ENCODE results near the gene ATP11C. TPM values are rescaled to one million over a fixed set of nuclear protein-coding genes. Genes with fewer than 3 reads are reported as not detected.

ATP11C gene
- total RNA-seq, 1 experiment from 2014 or later, result 38.6 TPM

DNA sequence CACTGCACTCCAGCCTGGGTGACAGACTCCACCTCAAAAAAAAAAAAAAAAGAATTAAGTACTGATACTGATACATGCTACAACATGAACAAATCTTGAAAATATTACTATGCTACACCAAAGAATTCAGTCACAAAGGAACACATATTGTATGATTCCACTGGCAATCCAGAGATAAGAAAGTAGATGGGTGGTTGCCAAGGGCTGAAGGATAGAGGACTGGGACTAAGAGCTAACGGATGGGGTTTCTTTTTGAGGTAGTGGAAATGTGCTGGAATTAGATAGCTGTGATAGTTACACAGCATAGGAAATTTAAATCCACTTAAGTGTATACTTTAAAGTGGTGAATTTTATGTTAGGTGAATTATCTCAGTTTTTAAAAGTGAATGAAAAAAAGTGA is 12.5 kb downstream of the ATP11C start:
- Mint-ChIP-seq H3K4me1 (peaks cover 24% of the 10 kb centered on the region), H3K4me3 (no peak overlapping the region), H3K27ac (no peak overlapping the region), H3K9me3 (no peaks in the 10 kb centered on the region), H3K27me3 (ENCODE audit: low read depth) (no peaks in the 10 kb centered on the region), H3K36me3 (no peaks in the 10 kb centered on the region)
- no peak for DNase-seq (ENCODE audit: low spot score)
- TF ChIP-seq ZNF416 (CRISPR knock-in tag; IDR thresholded peaks at IDR 0.05) (no peak), IRF2 (CRISPR knock-in tag; IDR thresholded peaks at IDR 0.05; ENCODE audit: borderline replicate concordance, low read depth) (no peak), MYBL2 (CRISPR knock-in tag; IDR thresholded peaks at IDR 0.05) (no peak), KAT7 (CRISPR knock-in tag; IDR thresholded peaks at IDR 0.05; ENCODE audit: borderline replicate concordance) (no peak), SOX15 (CRISPR knock-in tag; IDR thresholded peaks at IDR 0.05) (no peak), ZNF423 (CRISPR knock-in tag; IDR thresholded peaks at IDR 0.05) (no peak), EMX1 (CRISPR knock-in tag; IDR thresholded peaks at IDR 0.05) (no peak), OVOL2 (CRISPR knock-in tag; IDR thresholded peaks at IDR 0.05; ENCODE audit: borderline replicate concordance) (no peak), NFE2L1 (CRISPR knock-in tag; IDR thresholded peaks at IDR 0.05) (no peak)
- TF ChIP-seq, protein P1, sequence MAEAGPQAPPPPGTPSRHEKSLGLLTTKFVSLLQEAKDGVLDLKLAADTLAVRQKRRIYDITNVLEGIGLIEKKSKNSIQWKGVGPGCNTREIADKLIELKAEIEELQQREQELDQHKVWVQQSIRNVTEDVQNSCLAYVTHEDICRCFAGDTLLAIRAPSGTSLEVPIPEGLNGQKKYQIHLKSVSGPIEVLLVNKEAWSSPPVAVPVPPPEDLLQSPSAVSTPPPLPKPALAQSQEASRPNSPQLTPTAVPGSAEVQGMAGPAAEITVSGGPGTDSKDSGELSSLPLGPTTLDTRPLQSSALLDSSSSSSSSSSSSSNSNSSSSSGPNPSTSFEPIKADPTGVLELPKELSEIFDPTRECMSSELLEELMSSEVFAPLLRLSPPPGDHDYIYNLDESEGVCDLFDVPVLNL (CRISPR knock-in tag; IDR thresholded peaks at IDR 0.05; ENCODE audit: borderline replicate concordance, low read depth), result no peak
- TF ChIP-seq, protein P2, sequence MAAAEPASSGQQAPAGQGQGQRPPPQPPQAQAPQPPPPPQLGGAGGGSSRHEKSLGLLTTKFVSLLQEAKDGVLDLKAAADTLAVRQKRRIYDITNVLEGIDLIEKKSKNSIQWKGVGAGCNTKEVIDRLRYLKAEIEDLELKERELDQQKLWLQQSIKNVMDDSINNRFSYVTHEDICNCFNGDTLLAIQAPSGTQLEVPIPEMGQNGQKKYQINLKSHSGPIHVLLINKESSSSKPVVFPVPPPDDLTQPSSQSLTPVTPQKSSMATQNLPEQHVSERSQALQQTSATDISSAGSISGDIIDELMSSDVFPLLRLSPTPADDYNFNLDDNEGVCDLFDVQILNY (CRISPR knock-in tag; IDR thresholded peaks at IDR 0.05), result no peak
- TF ChIP-seq, protein P3, sequence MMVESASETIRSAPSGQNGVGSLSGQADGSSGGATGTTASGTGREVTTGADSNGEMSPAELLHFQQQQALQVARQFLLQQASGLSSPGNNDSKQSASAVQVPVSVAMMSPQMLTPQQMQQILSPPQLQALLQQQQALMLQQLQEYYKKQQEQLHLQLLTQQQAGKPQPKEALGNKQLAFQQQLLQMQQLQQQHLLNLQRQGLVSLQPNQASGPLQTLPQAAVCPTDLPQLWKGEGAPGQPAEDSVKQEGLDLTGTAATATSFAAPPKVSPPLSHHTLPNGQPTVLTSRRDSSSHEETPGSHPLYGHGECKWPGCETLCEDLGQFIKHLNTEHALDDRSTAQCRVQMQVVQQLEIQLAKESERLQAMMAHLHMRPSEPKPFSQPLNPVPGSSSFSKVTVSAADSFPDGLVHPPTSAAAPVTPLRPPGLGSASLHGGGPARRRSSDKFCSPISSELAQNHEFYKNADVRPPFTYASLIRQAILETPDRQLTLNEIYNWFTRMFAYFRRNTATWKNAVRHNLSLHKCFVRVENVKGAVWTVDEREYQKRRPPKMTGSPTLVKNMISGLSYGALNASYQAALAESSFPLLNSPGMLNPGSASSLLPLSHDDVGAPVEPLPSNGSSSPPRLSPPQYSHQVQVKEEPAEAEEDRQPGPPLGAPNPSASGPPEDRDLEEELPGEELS (CRISPR knock-in tag; IDR thresholded peaks at IDR 0.05), result no peak
- TF ChIP-seq, protein P4, sequence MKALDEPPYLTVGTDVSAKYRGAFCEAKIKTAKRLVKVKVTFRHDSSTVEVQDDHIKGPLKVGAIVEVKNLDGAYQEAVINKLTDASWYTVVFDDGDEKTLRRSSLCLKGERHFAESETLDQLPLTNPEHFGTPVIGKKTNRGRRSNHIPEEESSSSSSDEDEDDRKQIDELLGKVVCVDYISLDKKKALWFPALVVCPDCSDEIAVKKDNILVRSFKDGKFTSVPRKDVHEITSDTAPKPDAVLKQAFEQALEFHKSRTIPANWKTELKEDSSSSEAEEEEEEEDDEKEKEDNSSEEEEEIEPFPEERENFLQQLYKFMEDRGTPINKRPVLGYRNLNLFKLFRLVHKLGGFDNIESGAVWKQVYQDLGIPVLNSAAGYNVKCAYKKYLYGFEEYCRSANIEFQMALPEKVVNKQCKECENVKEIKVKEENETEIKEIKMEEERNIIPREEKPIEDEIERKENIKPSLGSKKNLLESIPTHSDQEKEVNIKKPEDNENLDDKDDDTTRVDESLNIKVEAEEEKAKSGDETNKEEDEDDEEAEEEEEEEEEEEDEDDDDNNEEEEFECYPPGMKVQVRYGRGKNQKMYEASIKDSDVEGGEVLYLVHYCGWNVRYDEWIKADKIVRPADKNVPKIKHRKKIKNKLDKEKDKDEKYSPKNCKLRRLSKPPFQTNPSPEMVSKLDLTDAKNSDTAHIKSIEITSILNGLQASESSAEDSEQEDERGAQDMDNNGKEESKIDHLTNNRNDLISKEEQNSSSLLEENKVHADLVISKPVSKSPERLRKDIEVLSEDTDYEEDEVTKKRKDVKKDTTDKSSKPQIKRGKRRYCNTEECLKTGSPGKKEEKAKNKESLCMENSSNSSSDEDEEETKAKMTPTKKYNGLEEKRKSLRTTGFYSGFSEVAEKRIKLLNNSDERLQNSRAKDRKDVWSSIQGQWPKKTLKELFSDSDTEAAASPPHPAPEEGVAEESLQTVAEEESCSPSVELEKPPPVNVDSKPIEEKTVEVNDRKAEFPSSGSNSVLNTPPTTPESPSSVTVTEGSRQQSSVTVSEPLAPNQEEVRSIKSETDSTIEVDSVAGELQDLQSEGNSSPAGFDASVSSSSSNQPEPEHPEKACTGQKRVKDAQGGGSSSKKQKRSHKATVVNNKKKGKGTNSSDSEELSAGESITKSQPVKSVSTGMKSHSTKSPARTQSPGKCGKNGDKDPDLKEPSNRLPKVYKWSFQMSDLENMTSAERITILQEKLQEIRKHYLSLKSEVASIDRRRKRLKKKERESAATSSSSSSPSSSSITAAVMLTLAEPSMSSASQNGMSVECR (CRISPR knock-in tag; IDR thresholded peaks at IDR 0.05; ENCODE audit: borderline replicate concordance), result no peak
- TF ChIP-seq, protein P5, sequence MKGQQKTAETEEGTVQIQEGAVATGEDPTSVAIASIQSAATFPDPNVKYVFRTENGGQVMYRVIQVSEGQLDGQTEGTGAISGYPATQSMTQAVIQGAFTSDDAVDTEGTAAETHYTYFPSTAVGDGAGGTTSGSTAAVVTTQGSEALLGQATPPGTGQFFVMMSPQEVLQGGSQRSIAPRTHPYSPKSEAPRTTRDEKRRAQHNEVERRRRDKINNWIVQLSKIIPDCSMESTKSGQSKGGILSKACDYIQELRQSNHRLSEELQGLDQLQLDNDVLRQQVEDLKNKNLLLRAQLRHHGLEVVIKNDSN (CRISPR knock-in tag; IDR thresholded peaks at IDR 0.05), result no peak
- CTCF ChIA-PET, result no interaction called here
- POLR2A ChIA-PET, result no interaction called here
- no peak for ATAC-seq

DNA sequence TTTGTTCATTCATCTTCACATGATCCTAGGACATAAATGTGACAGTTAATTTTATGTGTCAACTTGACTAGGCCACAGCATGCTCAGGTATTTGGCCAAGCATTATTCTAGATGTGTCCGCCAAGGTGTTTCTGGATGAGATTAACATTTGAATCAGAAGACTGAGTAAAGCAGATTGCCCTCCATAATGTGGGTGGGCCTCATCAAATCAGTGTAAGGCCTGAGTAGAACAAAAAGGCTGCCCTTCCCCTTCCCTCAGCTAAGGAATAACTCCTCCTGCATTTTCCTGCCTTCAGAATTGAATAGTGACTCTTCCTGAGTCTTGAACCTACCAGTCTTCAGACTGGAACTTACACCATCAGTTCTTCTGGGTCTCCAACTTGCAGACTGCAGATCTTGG is 18.4 kb downstream of the ATP11C start:
- Mint-ChIP-seq H3K27ac (no peak overlapping the region), H3K4me3 (no peak overlapping the region), H3K4me1 (peaks cover 48% of the 10 kb centered on the region), H3K9me3 (no peaks in the 10 kb centered on the region), H3K27me3 (ENCODE audit: low read depth) (no peaks in the 10 kb centered on the region), H3K36me3 (no peaks in the 10 kb centered on the region)
- ATAC-seq (no peak), DNase-seq (ENCODE audit: low spot score) (no peak)
- ChIA-PET CTCF (no interaction called here), POLR2A (no interaction called here)
- TF ChIP-seq GTF2I (CRISPR knock-in tag; conservative IDR thresholded peaks at IDR 0.05) (no peak), MYBL2 (CRISPR knock-in tag; IDR thresholded peaks at IDR 0.05) (no peak), ELF4 (CRISPR knock-in tag; IDR thresholded peaks at IDR 0.05; ENCODE audit: low read depth) (no peak)
- TF ChIP-seq, protein P3 (CRISPR knock-in tag; IDR thresholded peaks at IDR 0.05), result no peak
- TF ChIP-seq, protein P6, sequence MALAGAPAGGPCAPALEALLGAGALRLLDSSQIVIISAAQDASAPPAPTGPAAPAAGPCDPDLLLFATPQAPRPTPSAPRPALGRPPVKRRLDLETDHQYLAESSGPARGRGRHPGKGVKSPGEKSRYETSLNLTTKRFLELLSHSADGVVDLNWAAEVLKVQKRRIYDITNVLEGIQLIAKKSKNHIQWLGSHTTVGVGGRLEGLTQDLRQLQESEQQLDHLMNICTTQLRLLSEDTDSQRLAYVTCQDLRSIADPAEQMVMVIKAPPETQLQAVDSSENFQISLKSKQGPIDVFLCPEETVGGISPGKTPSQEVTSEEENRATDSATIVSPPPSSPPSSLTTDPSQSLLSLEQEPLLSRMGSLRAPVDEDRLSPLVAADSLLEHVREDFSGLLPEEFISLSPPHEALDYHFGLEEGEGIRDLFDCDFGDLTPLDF (CRISPR knock-in tag; IDR thresholded peaks at IDR 0.05), result no peak
- TF ChIP-seq, protein P7, sequence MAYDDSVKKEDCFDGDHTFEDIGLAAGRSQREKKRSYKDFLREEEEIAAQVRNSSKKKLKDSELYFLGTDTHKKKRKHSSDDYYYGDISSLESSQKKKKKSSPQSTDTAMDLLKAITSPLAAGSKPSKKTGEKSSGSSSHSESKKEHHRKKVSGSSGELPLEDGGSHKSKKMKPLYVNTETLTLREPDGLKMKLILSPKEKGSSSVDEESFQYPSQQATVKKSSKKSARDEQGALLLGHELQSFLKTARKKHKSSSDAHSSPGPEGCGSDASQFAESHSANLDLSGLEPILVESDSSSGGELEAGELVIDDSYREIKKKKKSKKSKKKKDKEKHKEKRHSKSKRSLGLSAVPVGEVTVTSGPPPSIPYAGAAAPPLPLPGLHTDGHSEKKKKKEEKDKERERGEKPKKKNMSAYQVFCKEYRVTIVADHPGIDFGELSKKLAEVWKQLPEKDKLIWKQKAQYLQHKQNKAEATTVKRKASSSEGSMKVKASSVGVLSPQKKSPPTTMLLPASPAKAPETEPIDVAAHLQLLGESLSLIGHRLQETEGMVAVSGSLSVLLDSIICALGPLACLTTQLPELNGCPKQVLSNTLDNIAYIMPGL (CRISPR knock-in tag; IDR thresholded peaks at IDR 0.05), result no peak

Data from WTC11 (cell line).